ENCODE data around the gene LRRTM4. TPM values are rescaled to one million over a fixed set of nuclear protein-coding genes. Genes with fewer than 3 reads are reported as not detected.

LRRTM4 gene
- total and polyA plus RNA-seq, 2 experiments from 2014 or later = not detected

GRCh38 chr2:77284353-77284752 is 237.8 kb downstream of the LRRTM4 start:
- Histone ChIP-seq H3K4me3 (no peak overlapping the region), H3K9ac (no peak overlapping the region), H2AFZ (no peak overlapping the region), H3F3A (ENCODE audit: insufficient read depth) (no peaks in the 10 kb centered on the region), H3K27me3 (replicated peaks; ENCODE audit: insufficient read depth) (no peaks in the 10 kb centered on the region), H3K79me2 (ENCODE audit: insufficient read depth) (no peaks in the 10 kb centered on the region), H3K9me2 (ENCODE audit: insufficient read depth) (no peaks in the 10 kb centered on the region), H3K4me2 (ENCODE audit: unreplicated experiment) (no peak overlapping the region), H3K36me3 (ENCODE audit: low read depth) (no peaks in the 10 kb centered on the region), H3K4me1 (ENCODE audit: insufficient read depth) (no peaks in the 10 kb centered on the region), H3K27ac (no peak overlapping the region), H4K20me1 (ENCODE audit: insufficient read depth) (no peaks in the 10 kb centered on the region), H3K9me3 (ENCODE audit: low read depth) (no peaks in the 10 kb centered on the region)
- 0 to 3% methylated on average over 1 of the region's 1 CpG for WGBS, 2 experiments (ENCODE audit: low coverage in 1 of 2, low lambda C conversion rate in 2 of 2, missing lambda C conversion rate in 2 of 2)
- no peak for DNase-seq
- TF ChIP-seq EZH2phosphoT487 (IDR thresholded peaks at IDR 0.05; ENCODE audit: insufficient read depth, low read depth) (no peak), EZH2 (IDR thresholded peaks at IDR 0.05; ENCODE audit: insufficient read depth, poor library complexity, severe bottlenecking) (no peak)
- in situ Hi-C loops (cut with MboI) = no loop called here

DNA sequence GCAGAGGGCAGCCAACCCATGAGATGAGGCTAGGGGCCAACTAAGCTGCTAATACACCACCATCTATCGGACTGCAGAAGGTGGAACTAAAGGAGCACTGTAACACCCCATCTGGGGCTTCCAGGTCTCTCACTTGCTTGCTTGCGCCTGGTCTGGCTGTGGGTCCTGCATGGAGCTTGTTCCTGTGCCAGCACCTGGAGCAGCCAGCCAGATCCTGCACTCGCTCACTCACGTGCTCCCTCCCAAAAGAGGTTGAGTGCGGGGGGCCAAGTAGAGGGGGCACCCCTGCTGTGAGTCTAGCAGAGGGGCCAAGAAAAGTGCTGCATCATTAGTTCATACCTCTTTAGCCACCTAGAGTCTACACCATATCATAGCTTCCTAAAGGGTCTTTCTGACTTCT is 250.9 kb downstream of the LRRTM4 start:
- DNase-seq = no peak
- 53 to 66% methylated on average over 4 to 5 of the region's 5 CpGs for WGBS, 2 experiments (ENCODE audit: low coverage in 1 of 2, low lambda C conversion rate in 2 of 2, missing lambda C conversion rate in 2 of 2)
- Histone ChIP-seq H3K9me2 (ENCODE audit: insufficient read depth) (no peaks in the 10 kb centered on the region), H3K27me3 (replicated peaks; ENCODE audit: insufficient read depth) (no peaks in the 10 kb centered on the region), H3K4me2 (ENCODE audit: unreplicated experiment) (no peak overlapping the region), H3K79me2 (ENCODE audit: insufficient read depth) (no peaks in the 10 kb centered on the region), H3K9me3 (ENCODE audit: low read depth) (no peaks in the 10 kb centered on the region), H3K27ac (no peak overlapping the region), H3F3A (ENCODE audit: insufficient read depth) (no peaks in the 10 kb centered on the region), H3K9ac (no peak overlapping the region), H3K4me1 (ENCODE audit: insufficient read depth) (no peaks in the 10 kb centered on the region), H4K20me1 (ENCODE audit: insufficient read depth) (no peaks in the 10 kb centered on the region), H3K4me3 (no peak overlapping the region), H2AFZ (no peak overlapping the region), H3K36me3 (ENCODE audit: low read depth) (no peaks in the 10 kb centered on the region)
- in situ Hi-C loops (cut with MboI) = no loop called here
- TF ChIP-seq EZH2 (IDR thresholded peaks at IDR 0.05; ENCODE audit: insufficient read depth, poor library complexity, severe bottlenecking) = no peak
- no peak for TF ChIP-seq EZH2phosphoT487 (IDR thresholded peaks at IDR 0.05; ENCODE audit: insufficient read depth, low read depth)

- H3K27me3 ChIP-seq (replicated peaks; ENCODE audit: insufficient read depth) = no peaks in the 10 kb centered on the region
- H3F3A ChIP-seq (ENCODE audit: insufficient read depth) = no peaks in the 10 kb centered on the region
- no peaks in the 10 kb centered on the region for H3K36me3 ChIP-seq (ENCODE audit: low read depth)
- no peak overlapping the region for H3K4me2 ChIP-seq (ENCODE audit: unreplicated experiment)
- H3K79me2 ChIP-seq (ENCODE audit: insufficient read depth) = no peaks in the 10 kb centered on the region
- no peak overlapping the region for H2AFZ ChIP-seq
- DNase-seq = no peak
- H3K4me3 ChIP-seq = no peak overlapping the region
- 11 to 19% methylated on average over 3 of the region's 3 CpGs for WGBS, 2 experiments (ENCODE audit: low coverage in 1 of 2, low lambda C conversion rate in 2 of 2, missing lambda C conversion rate in 2 of 2)
- no peaks in the 10 kb centered on the region for H4K20me1 ChIP-seq (ENCODE audit: insufficient read depth)
- H3K9me3 ChIP-seq (ENCODE audit: low read depth) = no peaks in the 10 kb centered on the region
- no peak overlapping the region for H3K27ac ChIP-seq
- no peaks in the 10 kb centered on the region for H3K4me1 ChIP-seq (ENCODE audit: insufficient read depth)
- TF ChIP-seq EZH2 (IDR thresholded peaks at IDR 0.05; ENCODE audit: insufficient read depth, poor library complexity, severe bottlenecking) (no peak), EZH2phosphoT487 (IDR thresholded peaks at IDR 0.05; ENCODE audit: insufficient read depth, low read depth) (no peak)
- in situ Hi-C loops (cut with MboI) = no loop called here
- no peak overlapping the region for H3K9ac ChIP-seq
- H3K9me2 ChIP-seq (ENCODE audit: insufficient read depth) = no peaks in the 10 kb centered on the region
These were observed 251.7 kb downstream of the LRRTM4 start for GRCh38 chr2:77270433-77270832.

DNA sequence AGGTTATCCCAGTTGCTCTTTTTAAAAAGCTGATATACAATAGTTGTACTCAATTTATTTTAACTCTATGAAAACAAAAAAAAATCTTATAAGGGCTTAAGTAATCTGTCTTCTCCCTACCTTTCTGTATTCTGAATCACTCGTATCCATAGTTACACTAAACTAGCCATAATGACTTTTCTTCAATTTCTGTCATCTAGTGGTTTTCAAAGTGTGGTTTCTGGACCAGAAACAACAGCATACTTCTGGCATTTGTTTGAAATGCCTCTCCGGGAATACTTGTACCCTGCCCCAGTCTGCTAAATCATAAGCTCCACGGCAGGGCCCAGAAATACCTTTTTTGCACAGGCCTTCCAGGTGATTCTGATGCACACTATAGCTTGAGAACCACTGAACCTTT is 253.6 kb downstream of the LRRTM4 start:
- H3F3A ChIP-seq (ENCODE audit: insufficient read depth) = no peaks in the 10 kb centered on the region
- H3K9me2 ChIP-seq (ENCODE audit: insufficient read depth) = no peaks in the 10 kb centered on the region
- H3K36me3 ChIP-seq (ENCODE audit: low read depth) = no peaks in the 10 kb centered on the region
- WGBS, 2 experiments (ENCODE audit: low coverage in 1 of 2, low lambda C conversion rate in 2 of 2, missing lambda C conversion rate in 2 of 2) = 8% methylated on average over 3 of the region's 3 CpGs
- in situ Hi-C loops (cut with MboI) = no loop called here
- no peak overlapping the region for H2AFZ ChIP-seq
- H3K9ac ChIP-seq = no peak overlapping the region
- no peaks in the 10 kb centered on the region for H3K4me1 ChIP-seq (ENCODE audit: insufficient read depth)
- no peaks in the 10 kb centered on the region for H4K20me1 ChIP-seq (ENCODE audit: insufficient read depth)
- H3K4me3 ChIP-seq = no peak overlapping the region
- no peak overlapping the region for H3K4me2 ChIP-seq (ENCODE audit: unreplicated experiment)
- H3K79me2 ChIP-seq (ENCODE audit: insufficient read depth) = no peaks in the 10 kb centered on the region
- H3K27ac ChIP-seq = no peak overlapping the region
- TF ChIP-seq EZH2phosphoT487 (IDR thresholded peaks at IDR 0.05; ENCODE audit: insufficient read depth, low read depth) (no peak), EZH2 (IDR thresholded peaks at IDR 0.05; ENCODE audit: insufficient read depth, poor library complexity, severe bottlenecking) (no peak)
- no peak for DNase-seq
- no peaks in the 10 kb centered on the region for H3K27me3 ChIP-seq (replicated peaks; ENCODE audit: insufficient read depth)
- H3K9me3 ChIP-seq (ENCODE audit: low read depth) = peaks cover 3% of the 10 kb centered on the region

GRCh38 chr2:77232909-77233425 is 289.2 kb downstream of the LRRTM4 start:
- Histone ChIP-seq H3K4me1 (ENCODE audit: insufficient read depth) (no peaks in the 10 kb centered on the region), H3K27ac (no peak overlapping the region), H3K4me3 (no peak overlapping the region), H4K20me1 (ENCODE audit: insufficient read depth) (no peaks in the 10 kb centered on the region), H3K9ac (no peak overlapping the region), H3K9me3 (ENCODE audit: low read depth) (no peaks in the 10 kb centered on the region), H3K27me3 (replicated peaks; ENCODE audit: insufficient read depth) (no peaks in the 10 kb centered on the region), H3K9me2 (ENCODE audit: insufficient read depth) (no peaks in the 10 kb centered on the region), H3F3A (ENCODE audit: insufficient read depth) (no peaks in the 10 kb centered on the region), H3K4me2 (ENCODE audit: unreplicated experiment) (no peak overlapping the region), H2AFZ (no peak overlapping the region), H3K36me3 (ENCODE audit: low read depth) (no peaks in the 10 kb centered on the region), H3K79me2 (ENCODE audit: insufficient read depth) (no peaks in the 10 kb centered on the region)
- in situ Hi-C loops (cut with MboI) = no loop called here
- no peak for TF ChIP-seq EZH2phosphoT487 (IDR thresholded peaks at IDR 0.05; ENCODE audit: insufficient read depth, low read depth)
- no peak for TF ChIP-seq EZH2 (IDR thresholded peaks at IDR 0.05; ENCODE audit: insufficient read depth, poor library complexity, severe bottlenecking)
- DNase-seq = no peak

Measured in GM23248 (cell line).